Lower leg skin (tissue), 3 donors: Measurements from ENCODE around the gene TMC4.

Experiments used
- POLR2A ChIP-seq, 2 donors: fragments of 450-650 bp; IDR thresholded peaks; one replicate each; pipeline ENCODE4 v1.6.1; 2016 to 2017; ENCODE audit warnings: antibody characterized with exemption in 2 of 2, mild to moderate bottlenecking in 1 of 2, moderate library complexity in 1 of 2
- TF ChIP-seq, protein P1 (sequence below), 3 donors: fragments of 450-650 bp; IDR thresholded peaks; one replicate each; pipeline ENCODE4 v1.5.1; 2016; ENCODE audit warnings: antibody characterized with exemption in 3 of 3, mild to moderate bottlenecking in 3 of 3, moderate library complexity in 2 of 3

DNA sequence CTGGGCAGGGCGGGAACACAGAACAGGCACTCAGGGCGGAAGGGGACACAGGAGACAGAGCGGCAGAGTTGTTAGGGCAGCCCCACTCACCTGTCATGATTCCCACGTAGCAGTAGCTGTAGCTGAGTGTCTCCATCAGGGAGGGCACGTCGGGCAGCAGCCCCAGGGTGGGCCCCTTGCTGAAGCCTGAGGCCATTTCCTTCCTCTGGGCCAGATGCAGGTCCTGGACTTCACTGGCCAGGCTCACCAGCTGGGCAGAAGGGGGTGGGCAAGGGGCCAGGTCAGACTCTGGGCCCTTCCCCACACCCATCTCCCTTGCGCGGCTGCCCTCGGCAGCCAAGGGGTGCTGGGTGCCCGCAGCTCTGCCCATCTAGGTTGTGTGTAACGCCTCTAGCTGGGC is 10.5 kb upstream of the TMC4 start:
- TF ChIP-seq POLR2A (IDR thresholded peaks at IDR 0.05): no peak
- TF ChIP-seq, protein P1, sequence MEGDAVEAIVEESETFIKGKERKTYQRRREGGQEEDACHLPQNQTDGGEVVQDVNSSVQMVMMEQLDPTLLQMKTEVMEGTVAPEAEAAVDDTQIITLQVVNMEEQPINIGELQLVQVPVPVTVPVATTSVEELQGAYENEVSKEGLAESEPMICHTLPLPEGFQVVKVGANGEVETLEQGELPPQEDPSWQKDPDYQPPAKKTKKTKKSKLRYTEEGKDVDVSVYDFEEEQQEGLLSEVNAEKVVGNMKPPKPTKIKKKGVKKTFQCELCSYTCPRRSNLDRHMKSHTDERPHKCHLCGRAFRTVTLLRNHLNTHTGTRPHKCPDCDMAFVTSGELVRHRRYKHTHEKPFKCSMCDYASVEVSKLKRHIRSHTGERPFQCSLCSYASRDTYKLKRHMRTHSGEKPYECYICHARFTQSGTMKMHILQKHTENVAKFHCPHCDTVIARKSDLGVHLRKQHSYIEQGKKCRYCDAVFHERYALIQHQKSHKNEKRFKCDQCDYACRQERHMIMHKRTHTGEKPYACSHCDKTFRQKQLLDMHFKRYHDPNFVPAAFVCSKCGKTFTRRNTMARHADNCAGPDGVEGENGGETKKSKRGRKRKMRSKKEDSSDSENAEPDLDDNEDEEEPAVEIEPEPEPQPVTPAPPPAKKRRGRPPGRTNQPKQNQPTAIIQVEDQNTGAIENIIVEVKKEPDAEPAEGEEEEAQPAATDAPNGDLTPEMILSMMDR (IDR thresholded peaks at IDR 0.05): no peak
